Fibroblast of lung (primary cell): Measurements from ENCODE around the gene SFTPB.

ENCODE experiments used
- EZH2 ChIP-seq: IDR thresholded peaks from 2 replicates; pipeline ENCODE4 v1.5.1; 2012; ENCODE audit warnings: low read length, control low read depth, mild to moderate bottlenecking; ENCODE audit errors: missing control alignments
- TF ChIP-seq, protein P1 (sequence below), 2 donors: IDR thresholded peaks in 1 of 2; conservative IDR thresholded peaks in 1 of 2; 1 replicate in 1 of 2; 2 replicates in 1 of 2; pipeline ENCODE4 v1.5.1; 2011 to 2012; ENCODE audit warnings: low read length in 2 of 2, control low read depth in 1 of 2, inconsistent platforms in 1 of 2, low read depth in 1 of 2, mild to moderate bottlenecking in 1 of 2

DNA sequence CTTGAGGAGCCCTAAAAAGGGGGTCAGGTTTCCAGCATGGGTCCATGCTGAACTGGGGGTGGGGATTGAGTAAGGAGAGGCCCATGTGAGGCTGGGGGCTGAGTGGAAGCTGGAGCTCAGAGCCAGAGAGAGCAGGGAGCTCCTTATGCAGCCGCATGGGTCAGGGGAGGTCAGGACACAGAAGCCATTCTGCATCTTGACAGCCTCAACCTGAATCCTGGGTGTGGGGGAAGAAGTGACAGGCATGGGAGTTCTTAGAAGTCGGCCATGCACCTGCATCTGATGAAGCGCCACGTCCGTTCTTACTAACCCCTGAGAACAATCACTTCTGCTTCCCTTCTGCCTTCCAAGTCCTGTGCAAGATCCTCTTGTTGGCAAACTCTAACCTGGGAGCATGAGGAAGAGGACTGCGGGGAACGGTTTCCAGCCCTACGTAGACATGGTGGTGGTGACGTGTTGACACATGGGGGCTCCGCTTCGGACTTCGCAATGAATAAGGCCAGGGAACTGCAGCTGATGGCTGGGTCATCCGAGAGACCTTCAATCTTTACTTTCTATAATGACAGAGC, 48.4 kb upstream of the SFTPB start:
- TF ChIP-seq, protein P1, sequence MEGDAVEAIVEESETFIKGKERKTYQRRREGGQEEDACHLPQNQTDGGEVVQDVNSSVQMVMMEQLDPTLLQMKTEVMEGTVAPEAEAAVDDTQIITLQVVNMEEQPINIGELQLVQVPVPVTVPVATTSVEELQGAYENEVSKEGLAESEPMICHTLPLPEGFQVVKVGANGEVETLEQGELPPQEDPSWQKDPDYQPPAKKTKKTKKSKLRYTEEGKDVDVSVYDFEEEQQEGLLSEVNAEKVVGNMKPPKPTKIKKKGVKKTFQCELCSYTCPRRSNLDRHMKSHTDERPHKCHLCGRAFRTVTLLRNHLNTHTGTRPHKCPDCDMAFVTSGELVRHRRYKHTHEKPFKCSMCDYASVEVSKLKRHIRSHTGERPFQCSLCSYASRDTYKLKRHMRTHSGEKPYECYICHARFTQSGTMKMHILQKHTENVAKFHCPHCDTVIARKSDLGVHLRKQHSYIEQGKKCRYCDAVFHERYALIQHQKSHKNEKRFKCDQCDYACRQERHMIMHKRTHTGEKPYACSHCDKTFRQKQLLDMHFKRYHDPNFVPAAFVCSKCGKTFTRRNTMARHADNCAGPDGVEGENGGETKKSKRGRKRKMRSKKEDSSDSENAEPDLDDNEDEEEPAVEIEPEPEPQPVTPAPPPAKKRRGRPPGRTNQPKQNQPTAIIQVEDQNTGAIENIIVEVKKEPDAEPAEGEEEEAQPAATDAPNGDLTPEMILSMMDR (conservative IDR thresholded peaks at IDR 0.05 in 1 of 2, IDR thresholded peaks at IDR 0.05 in 1 of 2; ENCODE audit: low read depth in 1 of 2, low read length in 2 of 2) = no peak
- no peak for TF ChIP-seq EZH2
